ENCODE measurements around the gene AJAP1.

Gene AJAP1

GRCh38 chr1:4654764-4655673 lies 610 bp downstream of the AJAP1 start:
- no peak for ATAC-seq
- TF ChIP-seq ZNF565 (CRISPR knock-in tag; conservative IDR thresholded peaks at IDR 0.05; ENCODE audit: low read depth), result no peak
- no peak for TF ChIP-seq ZC3H10 (CRISPR knock-in tag; IDR thresholded peaks at IDR 0.05)
- TF ChIP-seq BACH2 (CRISPR knock-in tag; IDR thresholded peaks at IDR 0.05; ENCODE audit: borderline replicate concordance), result no peak
- no peak for TF ChIP-seq ESRRG (CRISPR knock-in tag; IDR thresholded peaks at IDR 0.05)
- TF ChIP-seq TCF4 (CRISPR knock-in tag; IDR thresholded peaks at IDR 0.05; ENCODE audit: borderline replicate concordance), result no peak
- TF ChIP-seq ZNF70 (CRISPR knock-in tag; IDR thresholded peaks at IDR 0.05), result no peak
- TF ChIP-seq ZFP3 (CRISPR knock-in tag; IDR thresholded peaks at IDR 0.05), result no peak
- TF ChIP-seq ZNF8 (CRISPR knock-in tag; IDR thresholded peaks at IDR 0.05), result no peak
- TF ChIP-seq OSR1 (CRISPR knock-in tag; IDR thresholded peaks at IDR 0.05), result no peak
- no peak for TF ChIP-seq CSRNP3 (CRISPR knock-in tag; IDR thresholded peaks at IDR 0.05)
- TF ChIP-seq RARB (CRISPR knock-in tag; IDR thresholded peaks at IDR 0.05), result no peak
- no peak for TF ChIP-seq SNAI2 (CRISPR knock-in tag; IDR thresholded peaks at IDR 0.05)
- TF ChIP-seq PPARA (CRISPR knock-in tag; IDR thresholded peaks at IDR 0.05; ENCODE audit: borderline replicate concordance), result no peak
- no peak for TF ChIP-seq ZFP30 (CRISPR knock-in tag; IDR thresholded peaks at IDR 0.05)
- TF ChIP-seq CREB5 (CRISPR knock-in tag; IDR thresholded peaks at IDR 0.05; ENCODE audit: low read depth), result no peak
- no peak for TF ChIP-seq GLIS3 (CRISPR knock-in tag; IDR thresholded peaks at IDR 0.05)
- no peak for TF ChIP-seq TOX (CRISPR knock-in tag; IDR thresholded peaks at IDR 0.05; ENCODE audit: borderline replicate concordance)
- no peak for TF ChIP-seq PATZ1 (CRISPR knock-in tag; IDR thresholded peaks at IDR 0.05; ENCODE audit: borderline replicate concordance)

GRCh38 chr1:4655674-4656532 lies 1.5 kb downstream of the AJAP1 start:
- ATAC-seq, result peak; percentile 68; the same call in 2 of the 3 replicates
- TF ChIP-seq TSHZ2 (CRISPR knock-in tag; IDR thresholded peaks at IDR 0.05) (no peak), SNAI2 (CRISPR knock-in tag; IDR thresholded peaks at IDR 0.05) (no peak), ZFP3 (CRISPR knock-in tag; IDR thresholded peaks at IDR 0.05) (no peak), ZC3H10 (CRISPR knock-in tag; IDR thresholded peaks at IDR 0.05) (no peak), PPARA (CRISPR knock-in tag; IDR thresholded peaks at IDR 0.05; ENCODE audit: borderline replicate concordance) (no peak), ESRRG (CRISPR knock-in tag; IDR thresholded peaks at IDR 0.05) (no peak), CREB5 (CRISPR knock-in tag; IDR thresholded peaks at IDR 0.05; ENCODE audit: low read depth) (no peak), PATZ1 (CRISPR knock-in tag; IDR thresholded peaks at IDR 0.05; ENCODE audit: borderline replicate concordance) (no peak), ZNF70 (CRISPR knock-in tag; IDR thresholded peaks at IDR 0.05) (no peak), GLIS3 (CRISPR knock-in tag; IDR thresholded peaks at IDR 0.05) (no peak), ZFP30 (CRISPR knock-in tag; IDR thresholded peaks at IDR 0.05) (no peak), ISL1 (CRISPR knock-in tag; IDR thresholded peaks at IDR 0.05) (no peak), CSRNP3 (CRISPR knock-in tag; IDR thresholded peaks at IDR 0.05) (no peak), OSR1 (CRISPR knock-in tag; IDR thresholded peaks at IDR 0.05) (no peak), RARB (CRISPR knock-in tag; IDR thresholded peaks at IDR 0.05) (no peak), TOX (CRISPR knock-in tag; IDR thresholded peaks at IDR 0.05; ENCODE audit: borderline replicate concordance) (no peak), POU6F1 (CRISPR knock-in tag; IDR thresholded peaks at IDR 0.05; ENCODE audit: borderline replicate concordance, low read depth) (no peak), BACH2 (CRISPR knock-in tag; IDR thresholded peaks at IDR 0.05; ENCODE audit: borderline replicate concordance) (no peak)
